Thyroid gland (tissue), 4 donors: ENCODE data around the gene LAMB3.

Experiments used
- POLR2A ChIP-seq, 2 donors: fragments of 450-650 bp; IDR thresholded peaks; one replicate each; pipeline ENCODE4 v1.6.1; 2017; ENCODE audit warnings: antibody characterized with exemption in 2 of 2, mild to moderate bottlenecking in 2 of 2, moderate library complexity in 1 of 2
- TF ChIP-seq, protein P1 (sequence below), 6 experiments: fragments of 200-600 bp in 3 of 6; fragments of 450-650 bp in 3 of 6; sonication (generic) in 3 of 6; IDR thresholded peaks; one replicate each; pipeline ENCODE4 v1.5.1; 2016 to 2019; ENCODE audit warnings: antibody characterized with exemption in 6 of 6, mild to moderate bottlenecking in 2 of 6, inconsistent platforms in 1 of 6, moderate library complexity in 1 of 6

DNA sequence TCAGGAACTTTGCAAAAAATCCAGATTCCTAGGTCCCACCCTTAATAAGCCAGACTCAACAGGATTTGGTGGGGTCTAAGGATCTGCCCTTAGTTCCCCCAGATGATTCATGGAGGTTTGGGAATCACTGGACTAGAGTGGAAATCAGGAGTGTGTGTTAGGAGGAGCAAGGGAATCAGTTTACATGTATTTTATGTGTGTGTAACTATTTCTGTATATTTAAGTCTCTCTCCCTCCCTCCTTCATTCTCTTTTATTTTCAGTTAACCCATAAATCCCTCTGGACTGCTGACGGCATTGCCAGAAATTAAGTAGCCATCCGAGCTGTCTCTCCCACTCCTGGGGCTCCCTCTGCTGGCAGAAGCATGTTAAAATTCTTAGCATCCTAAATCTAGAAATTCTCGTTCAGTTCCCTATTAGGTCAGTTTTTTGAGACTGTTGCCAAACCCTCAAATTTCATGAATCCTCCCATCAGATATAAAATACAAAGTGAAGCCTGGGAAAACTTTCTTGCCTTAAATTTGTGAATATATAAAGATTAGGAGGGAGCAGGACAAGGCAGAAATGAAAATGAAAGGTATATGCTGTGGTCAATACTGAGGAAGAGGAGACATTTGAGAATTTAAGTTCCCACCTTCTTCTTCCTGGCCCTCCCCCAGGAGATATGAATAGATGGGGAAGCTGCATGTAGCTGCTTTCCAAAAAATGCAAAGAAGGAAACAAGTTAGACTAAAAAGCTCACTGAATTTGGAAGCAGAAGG is 40.7 kb upstream of the LAMB3 start:
- TF ChIP-seq, protein P1, sequence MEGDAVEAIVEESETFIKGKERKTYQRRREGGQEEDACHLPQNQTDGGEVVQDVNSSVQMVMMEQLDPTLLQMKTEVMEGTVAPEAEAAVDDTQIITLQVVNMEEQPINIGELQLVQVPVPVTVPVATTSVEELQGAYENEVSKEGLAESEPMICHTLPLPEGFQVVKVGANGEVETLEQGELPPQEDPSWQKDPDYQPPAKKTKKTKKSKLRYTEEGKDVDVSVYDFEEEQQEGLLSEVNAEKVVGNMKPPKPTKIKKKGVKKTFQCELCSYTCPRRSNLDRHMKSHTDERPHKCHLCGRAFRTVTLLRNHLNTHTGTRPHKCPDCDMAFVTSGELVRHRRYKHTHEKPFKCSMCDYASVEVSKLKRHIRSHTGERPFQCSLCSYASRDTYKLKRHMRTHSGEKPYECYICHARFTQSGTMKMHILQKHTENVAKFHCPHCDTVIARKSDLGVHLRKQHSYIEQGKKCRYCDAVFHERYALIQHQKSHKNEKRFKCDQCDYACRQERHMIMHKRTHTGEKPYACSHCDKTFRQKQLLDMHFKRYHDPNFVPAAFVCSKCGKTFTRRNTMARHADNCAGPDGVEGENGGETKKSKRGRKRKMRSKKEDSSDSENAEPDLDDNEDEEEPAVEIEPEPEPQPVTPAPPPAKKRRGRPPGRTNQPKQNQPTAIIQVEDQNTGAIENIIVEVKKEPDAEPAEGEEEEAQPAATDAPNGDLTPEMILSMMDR (IDR thresholded peaks at IDR 0.05), result peak; percentile 62 to 89 (median 79)
- TF ChIP-seq POLR2A (IDR thresholded peaks at IDR 0.05), result no peak
